HG02981 (cell line): Measurements from ENCODE around the gene BUD13.
A peak's percentile ranks its signal among the peaks of the same experiment; 100 is the strongest.

ENCODE experiments used
- ATAC-seq: cut with Tn5 transposase; IDR thresholded peaks from one replicate; pipeline ENCODE4 v1.9.1; 2021; ENCODE audit warnings: mild to moderate bottlenecking, moderate library complexity; ENCODE audit not compliant: unreplicated experiment

BUD13 gene

DNA sequence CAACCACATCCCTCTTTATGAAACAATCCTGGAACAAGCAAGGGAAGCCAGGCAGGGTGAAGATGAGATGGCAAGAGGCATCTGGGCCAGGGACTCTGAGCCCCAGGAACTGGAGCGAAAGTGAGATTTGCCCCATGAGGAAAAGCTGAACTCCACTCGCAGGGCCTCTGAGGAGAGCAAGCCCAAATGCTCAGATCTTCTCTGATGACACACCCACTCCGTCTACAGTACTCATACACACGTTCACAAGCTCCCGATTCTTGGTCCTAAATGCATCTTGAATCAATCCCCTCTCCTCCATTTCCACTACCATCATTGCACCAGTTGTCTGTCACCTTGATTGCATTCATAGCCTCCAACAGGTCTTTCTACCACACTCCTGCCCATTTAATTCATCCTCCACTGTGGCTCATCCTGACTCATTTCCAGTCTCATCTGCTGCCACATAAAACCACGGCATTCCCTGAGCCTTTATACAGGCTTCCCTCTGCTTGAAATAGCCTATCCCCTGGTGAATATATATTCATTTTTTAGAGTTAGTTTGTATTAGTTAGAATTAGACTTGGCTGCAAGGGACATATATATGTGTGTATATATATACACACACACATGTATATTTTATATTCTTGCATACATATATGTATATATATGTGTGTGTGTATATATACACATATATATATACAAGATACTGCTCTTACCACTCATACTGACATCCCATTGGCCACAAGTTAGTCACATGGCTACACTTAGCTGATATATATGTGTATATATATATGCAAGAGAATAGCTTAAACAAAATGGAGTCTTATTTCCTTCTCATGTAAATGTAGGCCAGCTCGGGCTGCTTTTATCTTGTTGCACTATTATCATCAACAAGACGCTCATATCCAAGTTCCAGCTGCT, 20.3 kb upstream of the BUD13 start:
- no peak for ATAC-seq

DNA sequence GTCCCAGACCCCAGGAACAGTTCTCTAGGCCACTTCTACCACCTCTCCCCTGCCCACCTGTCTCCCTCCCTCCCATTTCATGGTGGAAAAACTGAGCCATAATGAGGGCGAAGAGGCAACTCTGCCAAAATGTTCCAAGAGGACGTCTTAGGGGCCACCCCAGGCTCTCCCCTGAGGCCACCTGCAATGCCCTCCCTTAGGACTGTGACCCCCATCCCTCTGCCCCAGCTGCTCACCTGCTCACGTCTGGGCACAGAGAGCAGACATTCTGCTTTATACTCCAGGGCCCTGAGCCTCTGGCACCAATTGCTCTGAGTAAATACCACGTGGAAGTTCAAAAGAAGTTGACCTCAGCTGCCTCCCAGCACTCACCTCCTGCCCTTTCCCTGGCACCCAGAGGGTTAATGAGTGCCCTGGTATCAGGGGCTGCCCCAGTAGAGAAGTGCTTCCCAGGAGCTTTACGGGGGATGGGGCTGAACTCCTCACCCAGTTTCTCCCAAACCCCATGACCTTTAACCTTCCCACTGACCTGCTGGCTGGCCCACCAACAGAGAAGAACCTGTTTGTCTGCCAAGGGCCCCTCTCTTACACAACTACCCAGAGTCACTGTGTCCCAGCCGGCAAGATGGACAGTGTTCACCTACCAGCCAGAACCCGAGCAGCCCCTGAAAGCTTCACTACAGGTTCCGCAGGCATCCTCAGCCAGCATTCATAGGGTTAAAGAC, 19.5 kb upstream of the BUD13 start:
- no peak for ATAC-seq

DNA sequence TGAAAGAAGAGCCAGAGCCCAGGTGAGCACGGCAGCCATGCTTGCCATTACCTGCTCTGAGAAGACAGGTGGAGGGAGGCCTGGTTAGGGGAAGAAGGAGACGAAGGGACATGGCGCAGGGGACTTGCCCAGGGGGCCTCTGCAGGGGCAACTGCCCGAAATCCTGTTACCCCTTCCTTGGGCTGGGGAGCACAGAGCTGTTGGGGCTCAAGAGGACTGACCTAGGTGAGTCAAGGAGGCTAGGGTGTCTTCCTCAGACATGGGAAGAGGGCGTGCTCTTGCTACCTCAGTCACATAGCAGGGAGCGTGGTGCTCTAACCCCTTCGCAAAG, 19.0 kb upstream of the BUD13 start, which contains the start of gene APOA5:
Gene APOA5 (minus strand): TSS at position 67 of the 331 bp plus-strand sequence. CDS start 19 bp downstream, at position 48.
- no peak for ATAC-seq

DNA sequence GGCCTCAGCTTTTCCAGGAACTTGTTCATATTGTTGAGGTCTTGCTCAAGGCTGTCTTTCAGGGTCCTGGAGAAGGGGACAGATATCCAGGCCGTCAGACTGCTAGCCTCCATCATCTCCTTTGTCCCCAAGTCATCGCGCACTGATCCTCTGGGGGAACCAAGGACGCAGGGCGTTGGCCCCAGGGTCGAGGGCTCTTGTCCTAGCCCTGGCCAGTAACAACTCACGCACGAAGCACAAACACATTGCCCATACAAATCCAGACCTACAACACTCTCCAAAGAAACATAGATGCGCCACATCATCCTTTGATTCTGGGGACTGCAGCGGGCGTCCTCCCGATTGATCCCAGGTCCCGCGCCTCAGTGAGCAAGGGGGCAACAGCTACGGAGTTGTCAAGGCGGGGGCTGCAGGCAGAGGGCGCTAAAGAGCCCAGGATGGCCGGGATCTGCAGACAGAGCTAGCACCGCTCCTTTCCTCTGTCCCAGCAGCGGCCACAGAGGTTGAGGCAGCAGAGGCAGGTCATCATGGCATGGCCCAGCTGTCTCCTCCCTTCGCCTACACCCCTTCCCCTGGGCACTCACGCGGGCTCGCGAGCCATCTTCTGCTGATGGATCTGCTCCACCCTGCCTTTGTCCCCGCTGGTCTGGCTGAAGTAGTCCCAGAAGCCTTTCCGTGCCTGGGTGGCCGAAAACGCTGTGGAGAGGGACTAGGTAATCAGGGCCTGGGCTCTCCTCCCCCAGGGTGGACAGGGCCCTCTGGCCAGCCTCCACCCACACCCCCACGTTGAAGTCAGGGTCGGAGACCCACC, 18.4 kb upstream of the BUD13 start:
- no peak for ATAC-seq

DNA sequence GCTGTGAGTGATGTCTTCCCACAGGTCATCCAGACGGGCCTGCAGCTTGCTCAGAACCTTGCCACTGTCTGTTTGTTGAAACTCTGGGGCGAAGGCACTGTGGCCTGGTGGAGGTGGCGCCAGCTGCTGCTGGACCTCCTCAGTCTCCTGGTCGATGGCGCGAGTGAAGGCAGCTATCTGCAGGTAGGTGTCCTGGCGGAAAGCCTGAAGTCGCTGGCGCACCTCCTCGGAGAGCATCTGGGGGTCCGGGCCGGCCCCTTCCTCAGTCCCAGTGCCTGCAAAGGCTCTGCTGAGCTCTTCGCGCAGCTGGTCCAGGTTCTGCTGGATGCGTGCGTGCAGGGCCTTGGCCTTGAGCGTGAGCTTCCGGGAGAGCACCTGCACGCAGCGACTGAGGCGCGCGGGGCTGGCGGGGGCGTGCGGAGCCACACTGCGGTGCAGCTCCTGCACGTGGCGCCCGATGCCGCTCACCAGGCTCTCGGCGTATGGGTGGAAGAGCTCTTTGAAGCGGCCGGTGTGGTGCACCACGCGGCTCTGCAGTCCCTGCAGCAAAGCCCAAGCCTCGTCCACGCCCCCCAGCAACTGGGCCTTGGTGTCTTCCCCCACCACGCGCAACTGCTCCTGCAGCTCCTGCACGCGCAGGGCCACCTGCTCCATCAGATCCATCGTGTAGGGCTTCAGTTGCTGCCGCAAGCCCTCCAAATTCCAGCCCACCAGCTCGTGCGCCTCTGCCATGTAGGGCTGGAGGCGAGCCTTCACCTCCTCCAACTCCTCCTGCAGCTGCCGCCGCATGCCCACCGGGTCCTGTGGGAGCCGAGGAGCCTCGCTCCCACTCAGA, 17.6 kb upstream of the BUD13 start:
- no peak for ATAC-seq

DNA sequence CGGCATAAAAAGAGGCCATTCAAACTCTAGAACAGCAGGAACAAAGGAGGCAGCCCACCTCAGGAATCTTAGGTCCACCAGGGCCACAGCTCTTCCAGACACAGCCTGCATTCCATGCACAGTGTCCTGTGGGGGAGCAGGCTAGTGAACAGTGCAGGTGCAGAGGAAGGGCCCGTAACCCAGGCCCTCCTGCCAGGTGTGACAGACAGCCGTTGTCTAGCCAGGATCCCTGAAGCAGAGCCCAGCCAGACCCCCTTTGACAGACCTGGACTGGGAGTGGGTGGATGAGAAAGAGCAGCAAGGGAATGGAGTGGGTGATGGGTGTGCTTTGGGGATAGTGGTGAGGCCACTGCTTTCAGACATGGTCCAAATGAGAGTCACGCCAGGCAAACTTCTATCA, 16.2 kb upstream of the BUD13 start:
- no peak for ATAC-seq

DNA sequence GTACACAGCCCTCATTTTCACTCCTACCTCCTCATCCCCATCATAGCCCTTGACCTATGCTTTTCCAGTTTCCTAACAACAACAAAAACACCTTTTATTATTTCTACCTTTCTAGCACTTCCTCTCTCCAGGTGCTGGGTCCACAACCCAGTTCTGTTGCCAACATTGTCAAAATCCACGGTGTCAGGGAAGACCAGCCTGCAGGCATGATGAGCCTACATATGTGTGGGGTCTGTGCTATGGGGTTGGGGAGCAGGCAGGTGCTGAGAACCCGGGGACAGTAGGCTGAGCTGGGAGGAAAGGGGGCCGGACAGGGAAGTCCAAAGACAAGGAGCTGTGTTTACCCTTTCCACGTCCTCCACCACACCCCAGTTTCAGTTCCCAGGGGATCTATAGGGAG, 15.7 kb upstream of the BUD13 start:
- ATAC-seq, result no peak

DNA sequence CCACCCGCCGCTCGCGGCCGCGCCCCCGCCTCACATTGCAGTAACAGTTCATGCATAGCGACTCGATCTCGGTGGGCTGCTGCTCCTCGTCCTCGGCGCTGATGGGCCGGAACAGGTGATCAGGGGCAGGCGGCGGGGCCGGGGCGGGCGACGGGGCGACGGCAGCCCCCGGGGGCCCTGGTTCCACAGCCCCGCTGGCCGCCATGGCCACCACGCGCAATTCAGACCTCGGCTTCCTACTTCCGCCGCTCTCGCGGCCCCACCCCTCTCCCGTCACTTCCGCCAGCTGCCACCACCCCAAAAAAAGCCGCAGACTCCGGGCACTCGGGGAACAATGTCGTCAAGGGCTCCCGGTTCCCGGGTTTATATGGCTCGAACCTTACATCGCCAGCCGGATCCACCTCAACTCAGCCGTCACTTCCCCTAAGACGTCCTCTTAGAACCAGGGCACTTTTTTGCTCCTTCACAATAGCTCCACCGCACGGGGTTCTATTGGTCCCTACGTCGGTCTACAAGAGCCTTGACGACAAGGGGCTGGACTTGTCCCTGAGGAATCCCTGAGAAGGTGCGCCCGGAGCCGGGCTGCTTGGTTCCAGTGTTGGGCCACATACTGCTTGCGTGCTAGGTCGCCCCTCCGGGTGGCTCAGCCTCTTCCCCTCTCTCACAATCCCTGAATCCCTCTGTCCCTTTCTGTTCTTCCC, 15.1 kb upstream of the BUD13 start, which contains the start of gene ZPR1:
Gene ZPR1 (minus strand): TSS at position 238 of the 701 bp plus-strand sequence. CDS start 33 bp downstream, at position 205.
- ATAC-seq, result peak; percentile 80

DNA sequence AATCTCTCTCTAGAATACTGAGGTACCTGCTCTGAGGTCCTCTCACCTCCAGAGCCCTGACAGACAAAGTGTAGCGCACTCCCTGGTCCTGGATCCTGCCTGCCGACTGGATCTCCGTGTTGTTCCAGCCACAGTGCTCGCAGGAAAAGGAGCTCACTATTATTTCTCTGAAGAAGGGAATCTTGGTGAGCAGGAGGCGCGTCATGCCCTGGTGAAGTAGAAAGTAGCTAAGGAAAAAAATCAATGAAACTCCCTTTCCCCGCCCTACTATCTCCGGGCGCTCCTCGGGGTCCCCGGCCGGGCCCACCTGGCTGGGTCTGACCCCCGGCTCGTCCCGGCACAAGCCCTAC, 14.6 kb upstream of the BUD13 start:
- no peak for ATAC-seq

DNA sequence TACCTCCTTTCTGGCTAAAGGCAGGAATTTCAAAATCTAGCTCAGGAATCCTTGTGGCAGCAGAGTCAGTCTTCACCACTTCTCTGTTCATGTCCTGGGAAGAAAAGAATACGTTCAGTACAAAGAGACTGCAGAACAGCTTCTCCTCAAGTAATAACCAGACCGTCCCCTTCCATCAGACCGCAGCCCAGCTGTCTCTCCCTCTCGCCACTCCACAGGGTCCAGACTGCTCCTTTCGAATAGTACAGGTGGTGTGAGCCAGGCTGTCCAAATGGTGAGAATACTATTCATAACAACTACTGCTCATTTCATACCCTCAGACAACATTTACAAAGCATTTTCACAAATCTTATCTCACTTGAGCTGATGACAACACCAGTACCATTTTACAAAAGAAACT, 14.2 kb upstream of the BUD13 start:
- ATAC-seq, result no peak

DNA sequence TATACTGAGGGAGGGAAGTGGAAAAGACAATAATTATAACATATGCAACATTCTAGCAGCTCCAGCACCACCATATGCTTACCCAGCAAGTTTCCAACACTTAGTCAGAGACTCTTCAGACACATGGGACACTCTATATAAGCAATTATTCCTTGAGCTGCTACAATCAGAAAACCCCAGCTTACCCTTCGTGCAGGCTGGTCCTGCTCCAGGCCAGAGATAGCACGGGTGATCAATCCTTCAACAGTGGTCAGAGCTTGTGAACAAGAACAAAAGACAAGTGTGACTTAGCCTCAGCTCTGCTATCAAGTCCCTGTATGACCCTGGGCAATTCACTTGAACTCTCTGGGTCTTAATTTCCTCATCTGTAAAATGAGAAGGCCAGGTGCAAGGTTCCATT, 13.5 kb upstream of the BUD13 start:
- ATAC-seq, result no peak

DNA sequence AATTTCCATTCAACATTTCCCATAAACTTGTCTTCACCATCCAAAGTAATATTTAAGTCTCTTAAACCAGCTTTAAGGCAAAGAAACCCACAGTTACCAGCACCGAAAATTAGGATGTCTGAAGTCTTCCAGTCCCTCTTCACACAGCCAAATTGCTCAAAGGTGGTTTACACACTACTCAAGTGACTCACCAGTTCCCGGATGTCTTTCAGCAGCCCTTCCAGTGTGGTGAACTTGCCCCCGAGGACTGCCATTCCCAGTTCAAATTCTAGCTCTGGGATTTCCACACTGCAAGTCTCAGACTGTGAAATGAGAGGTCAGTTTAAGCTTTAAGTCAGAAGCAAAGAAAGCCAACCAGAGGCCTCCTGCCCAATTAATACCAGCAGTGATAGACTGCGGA, 9.9 kb upstream of the BUD13 start:
- no peak for ATAC-seq

DNA sequence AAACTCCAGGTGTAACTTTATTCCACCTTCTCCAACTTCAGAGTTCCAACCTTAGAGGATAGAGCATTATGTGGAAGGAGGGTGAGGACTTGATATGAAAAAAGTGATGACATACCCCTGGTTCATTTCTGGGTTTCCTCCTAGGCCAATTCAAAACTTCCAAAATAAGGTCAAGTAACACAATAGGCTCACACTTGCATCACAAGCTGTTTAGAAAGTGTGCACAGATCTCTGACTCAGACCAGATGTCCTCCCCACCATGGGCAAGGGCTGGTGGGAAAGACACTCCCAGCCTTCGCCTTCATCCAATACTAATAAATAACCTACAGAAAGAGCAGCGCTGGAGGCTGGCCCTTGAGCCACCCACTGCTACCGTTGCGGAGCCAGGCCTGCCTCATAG, 5.8 kb upstream of the BUD13 start:
- ATAC-seq, result no peak

DNA sequence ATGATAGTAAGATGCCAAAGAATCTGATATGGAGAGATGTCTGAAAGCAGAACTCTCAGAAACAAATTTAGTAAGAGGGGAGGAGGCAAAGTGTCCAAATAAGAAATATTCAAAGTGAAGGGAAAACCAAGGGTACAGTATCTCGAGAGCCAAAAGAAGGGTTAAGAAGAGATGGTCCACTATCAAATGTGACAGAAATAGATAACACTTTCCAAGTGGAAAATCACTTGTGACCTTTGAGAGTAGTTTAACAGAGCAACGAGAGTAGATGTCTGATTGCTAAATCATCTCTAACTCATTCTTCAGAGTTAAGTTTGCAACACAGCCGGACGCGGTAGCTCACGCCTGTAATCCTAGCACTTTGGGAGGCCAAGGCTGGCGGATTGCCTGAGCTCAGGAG, 4.3 kb upstream of the BUD13 start:
- ATAC-seq, result no peak

DNA sequence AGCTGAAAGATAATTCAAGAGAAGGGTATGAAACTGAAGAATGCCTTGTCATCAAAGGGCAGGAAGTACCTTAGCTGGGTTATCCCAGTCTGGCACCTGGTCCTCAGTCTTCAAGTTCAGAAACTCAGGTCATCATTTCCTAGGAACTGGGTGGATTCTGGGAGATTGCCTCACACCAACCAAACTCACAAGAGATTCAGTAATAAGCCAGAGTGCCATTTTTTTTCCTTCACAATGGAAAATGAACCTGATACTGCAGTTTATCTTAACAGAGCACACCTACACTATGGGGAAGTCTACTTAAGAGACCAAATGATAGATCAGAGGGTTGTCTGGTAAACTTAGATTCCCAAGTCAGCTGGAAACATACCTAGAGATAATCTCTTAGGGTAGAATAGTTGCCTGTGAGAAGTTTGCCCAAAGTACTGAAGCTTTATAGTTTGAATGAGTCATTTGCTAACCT, 3.8 kb upstream of the BUD13 start:
- ATAC-seq, result no peak

DNA sequence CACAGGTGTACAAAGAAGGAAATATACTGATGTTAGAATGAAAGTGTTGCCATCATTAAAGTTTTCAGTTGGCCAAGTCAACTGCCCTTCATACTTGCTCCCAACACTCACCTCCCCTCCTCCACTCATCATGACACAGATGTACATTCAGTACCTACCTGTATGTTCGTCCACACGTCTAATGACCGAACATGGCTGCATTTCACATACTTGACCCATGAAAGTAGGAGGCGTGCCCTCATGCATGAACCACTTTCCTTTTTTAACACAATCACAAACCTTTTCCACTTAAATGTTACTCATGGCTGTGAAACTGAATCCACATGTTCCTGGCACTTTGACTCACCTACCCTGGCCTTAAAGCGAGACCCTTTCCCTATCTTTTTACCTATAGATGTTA, 3.2 kb upstream of the BUD13 start:
- no peak for ATAC-seq

DNA sequence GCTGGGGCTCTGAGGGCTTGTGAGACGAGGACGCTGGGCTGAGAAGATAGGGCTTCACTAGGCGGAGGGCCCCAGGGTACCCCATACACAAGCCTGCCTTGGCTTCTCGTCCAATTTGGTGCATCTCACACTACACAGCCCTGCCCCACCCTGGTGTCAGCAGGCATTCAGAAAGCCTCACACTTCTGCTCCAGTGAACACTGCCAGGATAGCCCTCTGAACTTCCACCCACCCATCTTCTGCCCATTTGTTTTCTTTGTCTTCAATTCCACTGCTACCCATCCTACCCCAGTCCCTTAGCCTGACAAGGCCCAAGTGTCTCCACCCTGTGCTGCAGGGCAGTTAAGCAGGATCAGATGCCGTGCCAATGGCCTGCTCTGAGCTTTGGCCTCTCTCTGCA, 1.9 kb upstream of the BUD13 start:
- ATAC-seq, result no peak

DNA sequence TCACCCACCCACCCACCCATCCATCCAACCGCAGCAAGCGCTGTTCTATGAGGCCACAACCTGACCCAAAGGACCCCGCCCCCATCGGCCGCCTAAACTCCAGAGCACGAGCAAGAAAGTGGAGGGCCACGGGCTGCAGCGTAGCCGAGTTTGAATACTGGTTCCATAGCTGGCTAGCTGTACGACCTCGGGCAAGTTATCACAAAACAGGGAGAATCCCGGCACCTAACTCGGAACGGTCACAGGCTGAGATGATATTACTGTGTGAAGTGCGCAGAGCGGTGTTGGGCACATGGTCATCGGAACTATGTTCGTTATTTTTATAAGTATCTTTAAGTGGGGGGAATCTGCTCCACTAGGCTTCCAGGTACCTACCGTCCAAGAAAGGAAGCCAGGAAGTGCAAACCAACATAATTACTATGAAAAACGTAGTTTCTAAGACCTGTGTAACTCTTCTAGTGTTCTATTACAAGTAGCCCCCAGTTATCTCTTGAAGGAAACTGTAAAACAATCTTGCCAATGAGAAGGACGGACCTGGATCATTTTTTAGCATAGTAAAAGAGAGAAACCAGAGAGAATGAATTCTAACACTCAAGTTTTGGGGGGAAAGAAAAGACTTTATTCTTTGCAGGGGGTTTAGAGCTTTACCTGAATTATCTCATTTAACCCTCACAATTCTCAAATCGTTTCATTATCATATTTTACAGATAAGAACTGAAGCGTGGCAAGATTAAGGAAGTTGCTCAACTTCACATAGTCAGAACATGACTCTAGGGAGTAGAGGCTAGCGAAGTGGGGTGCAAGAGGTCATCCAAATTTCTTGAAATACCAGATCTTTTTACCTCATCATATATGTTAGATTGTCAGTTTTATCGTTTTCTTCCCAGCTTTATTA, 663 bp upstream of the BUD13 start:
- peak; percentile 26 for ATAC-seq

DNA sequence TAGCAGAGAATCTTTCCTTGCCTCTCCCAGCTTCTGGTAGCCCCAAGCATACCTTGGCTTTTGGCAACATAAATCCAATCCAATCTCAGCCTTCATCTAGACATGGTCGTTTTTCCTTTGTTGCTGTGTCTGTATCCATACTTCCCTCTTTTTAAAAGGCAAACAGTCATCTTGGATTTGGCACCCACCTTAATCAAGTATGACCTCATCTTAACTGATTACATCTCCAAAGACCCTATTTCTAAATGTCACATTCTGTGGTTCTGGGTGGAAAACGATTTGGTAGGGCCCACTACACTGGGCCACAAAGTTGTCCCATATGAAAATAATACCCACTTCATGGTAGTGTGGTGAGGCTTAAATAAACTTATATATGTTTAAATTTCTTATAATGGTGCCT, 852 bp downstream of the BUD13 start:
- ATAC-seq, result no peak
